ENCODE measurements around the gene MYO7A. TPM values are rescaled to one million over a fixed set of nuclear protein-coding genes. Genes with fewer than 3 reads are reported as not detected.

The MYO7A gene
- polyA plus RNA-seq, 1 donor (not counting 4 experiments of a cell fraction or from before 2014, with no cell fraction given): 0.75 TPM

DNA sequence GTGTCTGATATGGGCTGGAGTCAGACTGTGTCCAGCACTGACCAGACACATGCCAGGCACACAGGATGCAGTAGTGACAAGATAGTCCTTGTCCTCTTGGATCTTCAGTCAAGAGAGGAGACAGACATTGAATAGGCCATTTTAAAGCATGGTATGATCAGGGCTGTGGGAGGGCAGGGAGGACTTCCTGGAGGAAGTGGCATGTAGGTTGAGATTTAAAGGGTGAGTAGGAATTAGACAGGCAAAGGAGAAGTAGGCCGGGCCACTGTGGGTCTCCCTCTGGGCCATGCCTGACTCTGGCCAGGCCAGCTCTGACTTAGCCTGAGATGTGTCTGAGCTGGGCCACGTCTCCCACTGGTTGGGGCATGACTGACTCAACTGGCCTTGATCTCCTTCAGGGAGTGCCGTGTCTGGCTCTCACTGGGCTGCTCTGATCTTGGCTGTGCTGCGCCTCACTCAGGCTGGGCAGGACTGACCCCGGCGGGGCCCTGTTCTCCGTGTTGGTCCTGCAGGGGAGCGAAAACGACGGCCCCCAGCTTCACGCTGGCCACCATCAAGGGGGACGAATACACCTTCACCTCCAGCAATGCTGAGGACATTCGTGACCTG lies 71.2 kb downstream of the MYO7A start:
- FAIRE-seq: no peak
- Histone ChIP-seq H3K27me3 (ENCODE audit: control insufficient read depth, extremely low read depth, insufficient read depth, low read length) (no peaks in the 10 kb centered on the region), H2AFZ (ENCODE audit: control insufficient read depth, low read length) (no peak overlapping the region), H3K4me3 (ENCODE audit: control insufficient read depth in 2 of 3, extremely low read depth in 1 of 3, insufficient read depth in 2 of 3, low read depth in 1 of 3, low read length in 3 of 3) (no peak overlapping the region), H4K20me1 (ENCODE audit: control insufficient read depth, extremely low read depth, insufficient read depth, low read length) (no peaks in the 10 kb centered on the region), H3K27ac (ENCODE audit: control insufficient read depth, insufficient read depth, low read length) (no peak overlapping the region), H3K9me3 (ENCODE audit: control insufficient read depth, low read depth, low read length) (no peaks in the 10 kb centered on the region), H3K36me3 (ENCODE audit: control insufficient read depth in 2 of 2, extremely low read depth in 1 of 2, insufficient read depth in 2 of 2, low read length in 2 of 2) (no peaks in the 10 kb centered on the region), H3K79me2 (ENCODE audit: control insufficient read depth, insufficient read depth, low read length) (no peaks in the 10 kb centered on the region), H3K9ac (ENCODE audit: control insufficient read depth, extremely low read depth, insufficient read depth, low read length) (no peak overlapping the region), H3K9me1 (ENCODE audit: control insufficient read depth, extremely low read depth, insufficient read depth, low read length) (no peaks in the 10 kb centered on the region), H3K4me2 (ENCODE audit: control insufficient read depth, extremely low read depth, insufficient read depth, low read depth, low read length) (no peak overlapping the region), H3K4me1 (ENCODE audit: control insufficient read depth, extremely low read depth, insufficient read depth, low read length) (no peaks in the 10 kb centered on the region)
- no peak for TF ChIP-seq EZH2 (IDR thresholded peaks at IDR 0.05; ENCODE audit: low read length)
- TF ChIP-seq, protein P1, sequence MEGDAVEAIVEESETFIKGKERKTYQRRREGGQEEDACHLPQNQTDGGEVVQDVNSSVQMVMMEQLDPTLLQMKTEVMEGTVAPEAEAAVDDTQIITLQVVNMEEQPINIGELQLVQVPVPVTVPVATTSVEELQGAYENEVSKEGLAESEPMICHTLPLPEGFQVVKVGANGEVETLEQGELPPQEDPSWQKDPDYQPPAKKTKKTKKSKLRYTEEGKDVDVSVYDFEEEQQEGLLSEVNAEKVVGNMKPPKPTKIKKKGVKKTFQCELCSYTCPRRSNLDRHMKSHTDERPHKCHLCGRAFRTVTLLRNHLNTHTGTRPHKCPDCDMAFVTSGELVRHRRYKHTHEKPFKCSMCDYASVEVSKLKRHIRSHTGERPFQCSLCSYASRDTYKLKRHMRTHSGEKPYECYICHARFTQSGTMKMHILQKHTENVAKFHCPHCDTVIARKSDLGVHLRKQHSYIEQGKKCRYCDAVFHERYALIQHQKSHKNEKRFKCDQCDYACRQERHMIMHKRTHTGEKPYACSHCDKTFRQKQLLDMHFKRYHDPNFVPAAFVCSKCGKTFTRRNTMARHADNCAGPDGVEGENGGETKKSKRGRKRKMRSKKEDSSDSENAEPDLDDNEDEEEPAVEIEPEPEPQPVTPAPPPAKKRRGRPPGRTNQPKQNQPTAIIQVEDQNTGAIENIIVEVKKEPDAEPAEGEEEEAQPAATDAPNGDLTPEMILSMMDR (optimal IDR thresholded peaks at IDR 0.05 in 1 of 3, IDR thresholded peaks at IDR 0.05 in 1 of 3, conservative IDR thresholded peaks at IDR 0.05 in 1 of 3; ENCODE audit: extremely low read depth in 1 of 3, insufficient read depth in 2 of 3, low read length in 3 of 3): no peak
- no peak for DNase-seq (ENCODE audit: low read depth, low spot score)
- dilution Hi-C loops (cut with MboI; ENCODE audit: extremely low pct_ligation_motif_present, low sequenced_read_pairs): no loop called here

DNA sequence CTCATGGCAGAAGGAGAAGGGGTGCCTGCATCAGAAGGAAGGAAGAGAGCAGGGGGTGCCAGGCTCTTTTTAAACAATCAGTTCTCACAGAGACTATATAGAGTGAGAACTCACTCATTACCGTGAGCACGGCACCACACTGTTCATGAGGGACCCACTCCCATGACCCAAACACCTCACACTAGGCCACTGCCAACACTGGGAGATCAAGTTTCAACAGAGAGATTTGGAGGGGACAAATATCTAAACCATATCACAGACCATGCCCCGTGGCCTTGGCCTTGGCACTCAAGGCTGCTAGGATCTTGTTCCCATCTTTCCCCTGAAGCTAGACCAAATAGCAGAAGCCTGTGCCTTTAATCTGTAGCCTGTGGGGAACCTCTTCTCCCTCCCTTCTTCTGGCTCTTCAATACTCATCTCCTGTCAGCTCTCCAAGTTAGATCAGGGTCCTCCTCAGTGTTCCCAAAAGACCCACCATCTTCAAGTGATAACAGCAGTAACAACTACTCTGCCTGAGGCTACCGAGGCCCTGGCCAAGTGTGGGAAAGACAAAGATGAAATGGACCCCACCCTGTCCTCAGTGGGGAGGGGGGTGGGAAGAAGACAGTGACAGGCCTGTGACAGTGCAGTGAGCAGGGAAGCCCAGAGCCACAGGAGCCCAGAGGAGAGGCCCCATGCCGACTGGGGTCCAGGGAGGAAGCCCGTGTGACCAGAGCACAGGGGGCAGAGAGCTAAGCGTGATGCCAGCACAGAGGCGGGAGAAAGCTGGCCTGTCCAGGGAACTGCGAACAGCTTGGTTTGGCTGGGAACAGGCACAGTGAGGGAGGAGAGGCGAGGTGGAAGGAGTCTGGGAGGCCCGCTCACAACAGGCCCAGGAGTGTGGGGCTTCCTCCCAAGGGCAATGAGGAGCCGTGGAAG lies 72.6 kb downstream of the MYO7A start:
- Histone ChIP-seq H3K27me3 (ENCODE audit: control insufficient read depth, extremely low read depth, insufficient read depth, low read length) (no peaks in the 10 kb centered on the region), H3K4me1 (ENCODE audit: control insufficient read depth, extremely low read depth, insufficient read depth, low read length) (no peaks in the 10 kb centered on the region), H3K9me1 (ENCODE audit: control insufficient read depth, extremely low read depth, insufficient read depth, low read length) (no peaks in the 10 kb centered on the region), H3K36me3 (ENCODE audit: control insufficient read depth in 2 of 2, extremely low read depth in 1 of 2, insufficient read depth in 2 of 2, low read length in 2 of 2) (no peaks in the 10 kb centered on the region), H2AFZ (ENCODE audit: control insufficient read depth, low read length) (no peak overlapping the region), H4K20me1 (ENCODE audit: control insufficient read depth, extremely low read depth, insufficient read depth, low read length) (no peaks in the 10 kb centered on the region), H3K4me2 (ENCODE audit: control insufficient read depth, extremely low read depth, insufficient read depth, low read depth, low read length) (no peak overlapping the region), H3K9me3 (ENCODE audit: control insufficient read depth, low read depth, low read length) (no peaks in the 10 kb centered on the region), H3K4me3 (ENCODE audit: control insufficient read depth in 2 of 3, extremely low read depth in 1 of 3, insufficient read depth in 2 of 3, low read depth in 1 of 3, low read length in 3 of 3) (no peak overlapping the region), H3K79me2 (ENCODE audit: control insufficient read depth, insufficient read depth, low read length) (no peaks in the 10 kb centered on the region), H3K9ac (ENCODE audit: control insufficient read depth, extremely low read depth, insufficient read depth, low read length) (no peak overlapping the region), H3K27ac (ENCODE audit: control insufficient read depth, insufficient read depth, low read length) (no peak overlapping the region)
- FAIRE-seq (no peak), DNase-seq (ENCODE audit: low read depth, low spot score) (no peak)
- dilution Hi-C loops (cut with MboI; ENCODE audit: extremely low pct_ligation_motif_present, low sequenced_read_pairs): no loop called here
- TF ChIP-seq, protein P1 (optimal IDR thresholded peaks at IDR 0.05 in 1 of 3, IDR thresholded peaks at IDR 0.05 in 1 of 3, conservative IDR thresholded peaks at IDR 0.05 in 1 of 3; ENCODE audit: extremely low read depth in 1 of 3, insufficient read depth in 2 of 3, low read length in 3 of 3): no peak
- TF ChIP-seq EZH2 (IDR thresholded peaks at IDR 0.05; ENCODE audit: low read length): no peak

Data from keratinocyte (primary cell).